ENCODE results near the gene TTN. TPM values are rescaled to one million over a fixed set of nuclear protein-coding genes. Genes with fewer than 3 reads are reported as not detected.

The TTN gene
- total RNA-seq, 1 experiment from 2014 or later, result 0.24 TPM

DNA sequence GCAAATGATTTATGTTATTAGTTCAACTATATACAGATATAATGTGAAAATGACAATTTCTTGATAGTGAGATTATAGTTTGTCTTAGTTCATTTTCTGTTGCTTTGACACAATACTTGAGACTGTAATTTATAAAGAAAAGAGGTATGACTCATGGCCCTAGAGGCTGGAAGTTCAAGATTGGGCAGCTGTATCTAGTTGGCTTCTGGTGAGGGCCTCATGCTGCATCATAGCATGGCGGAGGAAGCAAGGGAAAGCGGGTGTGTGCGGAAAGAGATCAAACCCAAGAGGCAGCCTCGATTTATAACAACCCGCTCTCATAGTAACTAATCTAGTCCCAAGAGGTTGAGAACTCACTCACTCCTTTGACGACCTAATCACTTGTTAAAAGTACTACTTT lies 315.6 kb downstream of the TTN start:
- BruUV-seq (replicated peaks), result no TSS peak
- DNase-seq, result no peak
- Mint-ChIP-seq H3K4me3 (ENCODE audit: low read depth, unreplicated experiment) (no peak overlapping the region), H3K4me1 (ENCODE audit: low read depth, unreplicated experiment) (no peaks in the 10 kb centered on the region), H3K9me3 (ENCODE audit: low read depth, unreplicated experiment) (no peaks in the 10 kb centered on the region), H3K27me3 (ENCODE audit: unreplicated experiment) (no peaks in the 10 kb centered on the region), H3K36me3 (ENCODE audit: insufficient read depth, unreplicated experiment) (peaks cover 26% of the 10 kb centered on the region), H3K27ac (ENCODE audit: unreplicated experiment) (no peak overlapping the region)
- TF ChIP-seq, protein P1, sequence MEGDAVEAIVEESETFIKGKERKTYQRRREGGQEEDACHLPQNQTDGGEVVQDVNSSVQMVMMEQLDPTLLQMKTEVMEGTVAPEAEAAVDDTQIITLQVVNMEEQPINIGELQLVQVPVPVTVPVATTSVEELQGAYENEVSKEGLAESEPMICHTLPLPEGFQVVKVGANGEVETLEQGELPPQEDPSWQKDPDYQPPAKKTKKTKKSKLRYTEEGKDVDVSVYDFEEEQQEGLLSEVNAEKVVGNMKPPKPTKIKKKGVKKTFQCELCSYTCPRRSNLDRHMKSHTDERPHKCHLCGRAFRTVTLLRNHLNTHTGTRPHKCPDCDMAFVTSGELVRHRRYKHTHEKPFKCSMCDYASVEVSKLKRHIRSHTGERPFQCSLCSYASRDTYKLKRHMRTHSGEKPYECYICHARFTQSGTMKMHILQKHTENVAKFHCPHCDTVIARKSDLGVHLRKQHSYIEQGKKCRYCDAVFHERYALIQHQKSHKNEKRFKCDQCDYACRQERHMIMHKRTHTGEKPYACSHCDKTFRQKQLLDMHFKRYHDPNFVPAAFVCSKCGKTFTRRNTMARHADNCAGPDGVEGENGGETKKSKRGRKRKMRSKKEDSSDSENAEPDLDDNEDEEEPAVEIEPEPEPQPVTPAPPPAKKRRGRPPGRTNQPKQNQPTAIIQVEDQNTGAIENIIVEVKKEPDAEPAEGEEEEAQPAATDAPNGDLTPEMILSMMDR (IDR thresholded peaks at IDR 0.05; ENCODE audit: unreplicated experiment), result no peak
- CTCF ChIA-PET, result no interaction called here
- intact Hi-C loops (cut with micrococcal nuclease; ENCODE audit: unreplicated experiment), result no loop called here

DNA sequence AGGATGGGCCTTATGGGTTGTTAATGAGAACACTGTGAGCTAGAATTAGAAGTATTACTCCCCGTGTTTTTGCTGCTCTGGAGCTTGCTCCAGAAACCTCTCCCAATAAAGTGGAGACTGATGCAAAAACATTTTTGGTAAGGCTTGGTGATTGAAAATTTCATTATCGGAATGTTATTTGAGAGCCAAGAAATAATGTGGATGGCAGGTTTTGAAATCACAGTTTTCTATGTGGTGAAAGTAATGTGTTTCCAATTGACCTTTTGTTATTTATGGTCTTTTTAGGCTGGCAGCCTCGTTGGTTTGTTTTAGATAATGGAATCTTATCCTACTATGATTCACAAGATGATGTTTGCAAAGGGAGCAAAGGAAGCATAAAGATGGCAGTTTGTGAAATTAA lies 321.9 kb downstream of the TTN start:
- peaks cover 22% of the 10 kb centered on the region for H3K36me3 Mint-ChIP-seq (ENCODE audit: insufficient read depth, unreplicated experiment)
- H3K27me3 Mint-ChIP-seq (ENCODE audit: unreplicated experiment), result no peaks in the 10 kb centered on the region
- no TSS peak for BruUV-seq (replicated peaks)
- H3K27ac Mint-ChIP-seq (ENCODE audit: unreplicated experiment), result no peak overlapping the region
- H3K4me3 Mint-ChIP-seq (ENCODE audit: low read depth, unreplicated experiment), result no peak overlapping the region
- no peak for DNase-seq
- TF ChIP-seq, protein P1 (IDR thresholded peaks at IDR 0.05; ENCODE audit: unreplicated experiment), result no peak
- CTCF ChIA-PET, result no interaction called here
- H3K4me1 Mint-ChIP-seq (ENCODE audit: low read depth, unreplicated experiment), result peaks cover 25% of the 10 kb centered on the region
- intact Hi-C loops (cut with micrococcal nuclease; ENCODE audit: unreplicated experiment), result no loop called here
- no peaks in the 10 kb centered on the region for H3K9me3 Mint-ChIP-seq (ENCODE audit: low read depth, unreplicated experiment)

GRCh38 chr2:178484245-178485041 lies 322.8 kb downstream of the TTN start:
- no peaks in the 10 kb centered on the region for H3K9me3 Mint-ChIP-seq (ENCODE audit: low read depth, unreplicated experiment)
- H3K27me3 Mint-ChIP-seq (ENCODE audit: unreplicated experiment), result no peaks in the 10 kb centered on the region
- TF ChIP-seq, protein P1 (IDR thresholded peaks at IDR 0.05; ENCODE audit: unreplicated experiment), result no peak
- CTCF ChIA-PET, result interaction anchor here (0.6 kb wide), 1 partner anchor 1844 kb away, joined by 3 read pairs; no protein-coding TSS in a partner anchor
- peak; percentile 50 for DNase-seq
- peak overlapping the region; percentile 52 for H3K27ac Mint-ChIP-seq (ENCODE audit: unreplicated experiment)
- H3K4me1 Mint-ChIP-seq (ENCODE audit: low read depth, unreplicated experiment), result peaks cover 29% of the 10 kb centered on the region
- intact Hi-C loops (cut with micrococcal nuclease; ENCODE audit: unreplicated experiment), result no loop called here
- H3K36me3 Mint-ChIP-seq (ENCODE audit: insufficient read depth, unreplicated experiment), result peaks cover 31% of the 10 kb centered on the region
- H3K4me3 Mint-ChIP-seq (ENCODE audit: low read depth, unreplicated experiment), result no peak overlapping the region
- BruUV-seq (replicated peaks), result no TSS peak

- Mint-ChIP-seq H3K36me3 (ENCODE audit: insufficient read depth, unreplicated experiment) (peaks cover 50% of the 10 kb centered on the region), H3K27ac (ENCODE audit: unreplicated experiment) (no peak overlapping the region), H3K27me3 (ENCODE audit: unreplicated experiment) (no peaks in the 10 kb centered on the region), H3K4me3 (ENCODE audit: low read depth, unreplicated experiment) (peak overlapping the region; percentile 94), H3K4me1 (ENCODE audit: low read depth, unreplicated experiment) (peaks cover 33% of the 10 kb centered on the region), H3K9me3 (ENCODE audit: low read depth, unreplicated experiment) (no peaks in the 10 kb centered on the region)
- CTCF ChIA-PET, result interaction anchor here (0.6 to 0.7 kb wide), 2 partner anchors 40 to 122 kb away, joined by 4 to 5 read pairs; no protein-coding TSS in a partner anchor
- TF ChIP-seq, protein P1 (IDR thresholded peaks at IDR 0.05; ENCODE audit: unreplicated experiment), result no peak
- no TSS peak for BruUV-seq (replicated peaks)
- intact Hi-C loops (cut with micrococcal nuclease; ENCODE audit: unreplicated experiment), result no loop called here
- DNase-seq, result no peak
Measured at GRCh38 chr2:178482437-178482836, 324.8 kb downstream of the TTN start.

Data from Calu3 (cell line).